GM19324 (cell line): ENCODE measurements around the gene KMO.

Source experiments
- ATAC-seq: cut with Tn5 transposase; IDR thresholded peaks from one replicate; pipeline ENCODE4 v1.9.1; 2021; ENCODE audit warnings: mild to moderate bottlenecking, moderate library complexity; ENCODE audit not compliant: unreplicated experiment, low FRiP score

The KMO gene

GRCh38 chr1:241591736-241592135 lies 59.6 kb downstream of the KMO start:
- ATAC-seq: no peak

- ATAC-seq: no peak
Observed at GRCh38 chr1:241592273-241592958, 60.2 kb downstream of the KMO start.

GRCh38 chr1:241593186-241593585 lies 61.0 kb downstream of the KMO start:
- no peak for ATAC-seq

DNA sequence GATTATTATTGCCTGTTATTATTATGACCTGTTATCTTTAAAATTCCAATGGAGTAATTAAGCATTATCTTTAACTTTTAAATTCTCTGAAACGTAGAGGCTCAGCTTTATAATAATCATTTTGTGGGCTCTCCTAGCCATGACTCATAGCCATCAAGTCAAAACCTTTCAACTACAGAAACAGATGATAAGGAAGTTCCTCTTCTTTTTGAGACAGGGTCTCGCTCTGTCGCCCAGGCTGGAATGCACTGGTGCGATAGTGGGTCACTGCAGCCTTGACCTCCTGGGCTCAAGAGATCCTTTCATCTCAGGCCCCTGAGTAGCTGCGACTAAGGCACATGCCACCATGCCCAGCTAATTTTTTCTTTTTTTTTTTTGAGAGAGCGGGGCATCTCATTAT lies 64.5 kb downstream of the KMO start:
- ATAC-seq: no peak

GRCh38 chr1:241598249-241598648 lies 66.1 kb downstream of the KMO start:
- no peak for ATAC-seq

GRCh38 chr1:241600496-241600901 lies 68.3 kb downstream of the KMO start:
- ATAC-seq: peak; percentile 95

DNA sequence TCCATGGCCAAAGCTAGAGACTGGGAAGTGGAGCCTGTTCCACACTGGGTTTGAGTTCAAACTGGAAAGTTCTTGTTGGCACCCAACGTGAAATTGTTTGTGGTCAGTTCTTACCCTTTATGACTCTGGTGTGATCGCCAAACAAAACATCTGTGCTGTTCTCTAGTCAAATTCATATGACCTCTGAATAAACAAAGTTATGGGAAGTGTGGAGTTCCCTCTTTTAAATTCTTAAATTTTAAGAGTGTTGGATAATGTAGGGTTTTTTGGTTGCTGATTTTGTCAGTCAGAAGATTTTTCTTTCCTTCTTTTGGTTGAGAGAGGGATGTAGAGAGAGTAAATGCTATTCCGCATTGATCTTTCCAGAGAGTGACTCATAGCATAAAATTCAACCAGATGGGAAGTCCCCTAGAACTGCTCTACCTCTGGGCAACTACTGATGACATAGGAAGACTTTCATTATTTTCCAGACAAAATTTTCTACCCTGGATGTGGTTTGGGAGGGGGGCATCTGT lies 71.6 kb downstream of the KMO start:
- no peak for ATAC-seq

GRCh38 chr1:241605146-241605805 lies 73.1 kb downstream of the KMO start:
- ATAC-seq: no peak

GRCh38 chr1:241606544-241606943 lies 74.4 kb downstream of the KMO start:
- no peak for ATAC-seq

- no peak for ATAC-seq
Observed at GRCh38 chr1:241607497-241607896, 75.3 kb downstream of the KMO start.

GRCh38 chr1:241608379-241609033 lies 76.3 kb downstream of the KMO start:
- no peak for ATAC-seq

- ATAC-seq: no peak
Observed at GRCh38 chr1:241610056-241610815, 78.1 kb downstream of the KMO start.

DNA sequence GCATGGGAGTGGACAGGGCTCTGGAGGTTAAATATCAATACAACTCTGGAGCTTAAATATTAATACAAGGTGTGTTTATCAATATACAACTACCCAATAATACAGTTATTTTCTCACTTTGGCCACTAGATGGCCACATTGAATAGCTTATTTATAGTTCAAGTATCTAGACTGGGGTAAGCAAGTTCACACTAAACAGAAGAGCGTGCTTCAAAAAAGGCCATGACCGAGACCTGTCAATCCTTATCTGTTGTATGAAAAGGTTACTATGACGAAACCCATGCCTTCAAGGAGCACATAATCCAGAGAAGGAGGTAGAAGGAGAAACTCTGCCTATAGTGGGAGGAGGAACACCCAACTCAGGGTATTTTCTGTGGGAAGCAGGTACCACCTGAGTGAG lies 78.9 kb downstream of the KMO start:
- ATAC-seq: peak; percentile 79

DNA sequence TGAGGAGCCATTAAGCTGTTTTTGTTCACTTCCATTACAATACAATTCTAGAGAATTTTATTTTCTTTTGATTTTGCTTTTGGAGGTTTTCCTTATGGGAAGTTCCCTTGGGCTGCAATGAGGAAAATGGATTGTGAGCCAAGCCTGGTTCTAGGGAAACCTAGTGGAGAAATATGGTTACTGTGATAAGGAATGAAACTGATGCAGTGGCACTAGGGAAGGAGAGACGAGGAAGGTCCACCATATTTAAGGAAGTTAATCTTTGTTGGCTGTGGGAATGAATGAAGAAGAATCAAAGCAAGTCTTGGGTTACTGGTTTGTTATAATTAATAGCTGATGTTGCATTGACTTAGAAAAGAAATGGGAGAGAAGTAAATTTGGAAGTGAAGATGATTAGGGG lies 79.6 kb downstream of the KMO start:
- ATAC-seq: no peak

GRCh38 chr1:241612533-241613477 lies 80.6 kb downstream of the KMO start:
- no peak for ATAC-seq

GRCh38 chr1:241614144-241614543 lies 82.0 kb downstream of the KMO start:
- no peak for ATAC-seq

GRCh38 chr1:241614572-241614971 lies 82.4 kb downstream of the KMO start:
- no peak for ATAC-seq

GRCh38 chr1:241615043-241615974 lies 83.1 kb downstream of the KMO start:
- ATAC-seq: no peak

GRCh38 chr1:241617426-241617825 lies 85.2 kb downstream of the KMO start:
- ATAC-seq: no peak
